GM18870 (cell line): ENCODE data around the gene PRDX3.
"Not testable (repeated sequence)": the region's sequence is repeated elsewhere in the genome, so short reads cannot be mapped to it uniquely, and the experiment has no call there.

Experiments used
- ATAC-seq: cut with Tn5 transposase; IDR thresholded peaks from one replicate; pipeline ENCODE4 v1.9.1; 2021; ENCODE audit warnings: moderate library complexity; ENCODE audit not compliant: unreplicated experiment

The PRDX3 gene

DNA sequence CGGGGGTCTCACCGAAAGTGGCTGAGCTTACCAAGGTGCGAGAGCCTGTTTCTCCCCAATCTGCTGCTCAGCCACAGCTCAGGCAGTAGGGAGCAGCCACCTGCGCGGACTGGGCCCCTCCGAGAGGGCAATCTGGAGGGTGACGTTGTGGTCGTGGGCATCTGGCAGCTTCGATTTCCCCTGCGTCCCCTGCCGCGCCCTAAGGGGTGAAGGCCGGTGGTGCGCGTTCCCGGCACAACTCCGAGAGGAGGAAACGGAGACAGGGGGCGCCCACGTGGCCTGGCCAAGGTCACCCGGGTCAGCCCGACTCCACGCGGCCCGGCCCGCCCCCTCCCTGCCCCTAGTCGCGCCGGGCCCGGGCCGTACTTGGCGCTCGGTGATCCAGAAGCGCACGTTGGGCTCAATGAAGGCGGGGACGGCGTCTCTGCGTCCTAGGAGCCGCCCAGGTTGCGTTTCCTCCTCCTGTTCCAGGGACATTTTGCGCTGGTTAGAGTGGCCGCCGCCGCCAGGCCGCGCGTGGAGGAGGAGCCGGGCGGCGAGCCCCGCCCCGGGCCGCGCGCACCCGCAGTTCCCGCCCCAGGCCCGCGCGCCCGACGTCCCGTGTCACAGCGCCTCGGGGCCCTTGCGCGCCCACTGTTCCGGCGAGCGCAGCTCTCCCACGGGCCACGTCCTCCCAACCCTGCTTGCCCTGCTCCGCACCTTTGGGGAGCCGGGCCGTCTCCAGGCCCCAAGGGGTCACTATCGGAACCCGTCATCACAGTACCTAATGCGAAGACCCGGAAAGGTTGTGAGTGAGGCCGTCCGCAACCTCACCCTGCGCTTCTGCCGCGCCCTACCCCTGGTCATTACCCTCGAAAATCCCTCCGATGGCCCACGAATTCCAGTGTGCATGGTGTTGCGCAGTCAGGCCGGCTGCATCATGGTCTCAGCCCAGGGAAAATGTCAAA, 13.2 kb downstream of the PRDX3 start, which contains the start of gene SFXN4:
Gene SFXN4, minus strand, starts transcription at position 544 of the 947 bp plus-strand sequence. Its CDS starts 67 bp downstream, at position 477.
- peak; percentile 75 for ATAC-seq

DNA sequence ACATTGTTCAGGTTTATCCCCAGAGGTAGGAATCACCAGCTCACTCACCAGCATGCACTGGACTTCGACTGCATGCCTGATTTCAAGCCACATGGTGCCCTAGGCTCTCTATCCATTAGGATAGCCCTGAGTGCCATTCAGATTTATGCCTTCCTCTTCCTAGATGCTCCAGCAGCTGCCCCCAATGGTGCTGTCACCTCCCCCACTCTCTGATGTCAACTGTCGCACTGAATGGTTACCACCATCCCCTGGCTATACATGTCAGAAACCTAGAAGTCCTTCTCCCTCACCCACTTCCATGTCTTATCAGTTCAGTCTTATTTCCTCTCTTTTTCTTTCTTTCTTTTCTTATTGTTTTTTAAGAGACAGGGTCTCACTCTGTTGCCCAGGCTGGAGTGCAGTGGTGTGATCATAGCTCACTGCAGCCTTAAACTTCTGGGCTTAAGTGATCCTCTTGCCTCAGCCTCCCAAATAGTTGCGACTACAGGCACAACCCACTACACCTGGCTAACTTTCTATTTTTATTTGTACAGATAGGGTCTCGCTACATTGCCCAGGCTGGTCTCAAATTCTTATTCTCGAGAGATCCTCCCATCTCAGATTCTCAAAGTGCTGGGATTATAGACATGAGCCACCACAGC, 16.0 kb downstream of the PRDX3 start:
- no peak for ATAC-seq

DNA sequence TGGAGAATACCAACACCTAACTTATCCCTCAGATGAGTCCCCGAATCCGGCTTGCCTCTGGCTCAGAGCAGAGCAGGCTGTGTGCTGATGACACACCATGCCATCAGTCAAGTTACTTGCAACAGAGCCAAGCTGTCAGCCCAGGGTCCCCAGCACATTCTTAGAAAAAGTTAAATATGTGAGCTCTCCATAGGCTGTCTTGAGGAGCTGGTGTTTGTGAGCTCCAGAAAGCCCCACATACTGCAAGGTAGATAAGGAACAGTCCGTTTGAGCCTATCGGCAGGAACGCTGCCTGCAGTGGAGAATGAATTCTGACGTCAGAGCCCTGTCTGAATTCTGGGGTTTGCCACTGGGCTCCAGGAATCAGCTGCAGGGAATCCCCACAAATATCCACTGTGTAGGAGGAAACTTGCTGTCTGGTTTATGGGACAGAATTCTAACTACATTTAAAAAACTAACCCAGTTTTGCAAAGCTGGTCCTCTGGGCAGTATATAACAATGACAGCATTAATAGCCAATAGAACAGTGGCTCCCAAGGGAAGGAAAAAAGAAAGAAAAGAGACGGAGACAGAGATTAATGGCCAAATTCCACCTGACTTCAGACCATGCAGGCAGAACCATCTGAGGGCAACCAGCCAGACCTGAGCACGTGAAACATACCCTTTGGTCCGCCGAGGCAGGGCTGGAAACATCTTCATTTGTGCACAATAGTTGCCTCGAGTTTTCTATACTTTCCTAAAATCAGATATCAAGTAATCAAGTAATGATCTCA, 16.7 kb downstream of the PRDX3 start:
- no peak for ATAC-seq

DNA sequence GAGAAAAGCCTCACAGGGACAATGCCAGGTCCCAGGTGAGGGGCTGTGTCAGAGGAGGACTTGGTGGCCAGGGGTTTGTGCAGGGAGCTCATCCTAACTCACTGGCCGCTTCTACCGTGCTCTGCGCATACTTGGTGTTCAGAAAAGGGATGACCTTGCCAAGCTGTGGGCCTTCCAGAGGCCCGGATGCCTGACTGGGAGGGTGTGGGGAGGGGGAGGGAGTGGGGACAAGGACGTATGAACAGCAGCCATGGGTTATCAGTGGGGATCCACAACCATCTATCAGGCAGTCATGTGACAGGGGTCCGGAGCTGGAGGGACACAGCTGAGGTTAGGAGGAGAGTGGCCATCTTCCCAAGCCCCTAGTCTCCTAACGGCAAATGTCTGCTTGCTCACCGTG, 19.3 kb downstream of the PRDX3 start:
- ATAC-seq: no peak

DNA sequence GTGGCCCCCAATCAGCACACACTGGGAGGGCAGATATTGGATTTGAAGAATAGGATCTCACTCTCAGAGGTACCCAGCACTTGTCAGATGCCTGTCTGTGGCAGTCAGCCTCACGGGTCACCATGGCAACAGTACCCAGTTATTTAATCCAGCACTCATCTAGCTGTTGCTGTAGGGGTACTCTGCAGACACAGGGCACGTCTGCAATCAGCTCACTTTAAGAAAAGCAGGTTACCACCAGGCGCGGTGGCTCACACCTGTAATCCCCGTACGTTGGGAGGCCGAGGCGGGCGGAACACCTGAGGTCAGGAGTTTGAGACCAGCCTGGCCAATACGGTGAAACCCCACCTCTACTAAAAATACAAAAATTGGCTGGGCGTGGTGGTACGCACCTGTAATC, 25.0 kb downstream of the PRDX3 start:
- ATAC-seq: no peak

DNA sequence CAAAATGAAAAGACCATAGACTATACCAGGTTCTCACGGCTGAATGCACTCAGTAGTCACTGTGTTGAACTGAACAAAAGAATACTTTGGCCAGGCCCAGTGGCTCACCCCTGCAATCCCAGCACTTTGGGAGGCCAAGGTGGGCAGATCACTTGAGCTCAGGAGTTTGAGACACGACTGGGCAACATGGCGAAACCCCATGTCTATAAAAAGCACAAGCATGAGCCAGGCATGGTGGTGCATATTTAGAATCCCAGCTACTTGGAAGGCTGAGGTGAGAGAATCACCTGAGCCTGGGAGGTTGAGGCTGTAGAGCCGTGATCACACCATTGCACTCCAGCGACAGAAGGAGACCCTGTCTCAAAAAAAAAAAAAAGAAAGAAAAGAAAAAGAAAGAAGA, 25.6 kb downstream of the PRDX3 start:
- no peak for ATAC-seq

DNA sequence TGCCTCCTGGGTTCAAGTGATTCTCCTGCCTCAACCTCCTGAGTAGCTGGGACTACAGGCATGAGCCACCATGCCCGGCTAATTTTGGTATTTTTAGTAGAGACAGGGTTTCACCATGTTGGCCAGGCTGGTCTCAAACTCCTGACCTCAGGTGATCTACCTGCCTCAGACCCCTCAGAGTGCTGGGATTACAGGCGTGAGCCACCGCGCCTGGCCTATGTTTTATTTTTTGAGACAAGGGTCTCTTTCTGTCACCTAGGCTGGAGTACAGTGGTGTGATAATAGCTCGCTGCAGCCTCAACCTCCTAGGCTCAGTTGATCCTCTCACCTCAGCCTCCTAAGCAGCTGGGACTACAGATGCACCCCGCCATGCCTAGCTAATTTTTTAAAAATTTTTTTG, 27.0 kb downstream of the PRDX3 start:
- ATAC-seq: not testable (repeated sequence)

DNA sequence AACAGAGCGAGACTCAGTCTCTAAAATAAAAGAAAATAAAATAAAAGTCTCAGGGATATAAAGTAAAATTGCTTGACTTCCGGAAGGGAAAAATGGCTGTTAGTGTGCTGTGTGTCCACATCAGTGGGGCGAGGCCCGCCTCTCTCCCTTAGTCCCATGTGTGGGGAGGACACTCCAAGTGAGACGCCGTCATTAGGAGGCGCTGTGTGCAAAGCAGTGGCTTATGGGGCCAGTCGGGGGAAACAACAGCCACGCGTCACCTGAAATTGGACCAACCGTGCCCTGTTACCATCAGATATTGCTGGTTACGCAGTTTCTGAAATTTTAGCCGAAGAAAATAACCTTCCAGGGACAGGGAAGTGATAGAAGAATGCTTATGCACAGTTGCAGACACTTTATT, 28.9 kb downstream of the PRDX3 start:
- ATAC-seq: no peak

DNA sequence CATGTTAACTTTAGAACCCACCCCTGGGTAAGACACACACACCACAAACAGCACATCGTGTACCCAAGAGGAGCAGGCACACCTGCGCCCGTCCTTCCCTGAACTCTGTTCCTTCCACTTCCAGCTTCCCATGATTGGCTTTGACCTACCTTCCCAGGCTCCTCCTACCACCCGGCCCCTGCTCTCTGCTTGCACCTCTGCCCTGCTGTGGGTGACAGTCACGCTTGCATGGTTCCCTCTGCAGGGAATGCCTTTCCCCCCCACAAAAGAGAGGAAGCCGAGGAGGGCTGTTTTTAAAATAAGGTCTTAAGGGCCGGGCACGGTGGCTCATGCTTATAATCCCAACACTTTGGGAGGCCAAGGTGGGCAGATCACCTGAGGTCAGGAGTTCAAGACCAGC, 29.5 kb downstream of the PRDX3 start:
- no peak for ATAC-seq

DNA sequence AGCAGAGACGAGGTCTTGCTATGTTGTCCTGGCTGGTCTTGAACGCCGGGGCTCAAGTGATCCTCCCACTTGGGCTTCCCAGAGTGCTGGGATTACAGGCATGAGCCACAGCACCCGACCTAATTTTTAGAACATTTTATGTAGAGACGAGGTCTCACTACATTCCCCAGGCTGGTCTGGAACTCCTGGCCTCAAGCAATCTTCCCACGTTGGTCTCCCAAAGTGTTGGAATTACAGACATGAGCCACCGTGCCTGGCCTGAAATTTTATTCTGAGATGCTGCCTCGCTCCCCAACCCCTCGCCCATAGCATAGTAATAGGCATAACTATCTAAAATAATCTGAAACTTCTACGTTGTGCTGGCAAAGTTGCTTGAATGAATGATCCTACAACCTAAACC, 35.0 kb downstream of the PRDX3 start:
- no peak for ATAC-seq

DNA sequence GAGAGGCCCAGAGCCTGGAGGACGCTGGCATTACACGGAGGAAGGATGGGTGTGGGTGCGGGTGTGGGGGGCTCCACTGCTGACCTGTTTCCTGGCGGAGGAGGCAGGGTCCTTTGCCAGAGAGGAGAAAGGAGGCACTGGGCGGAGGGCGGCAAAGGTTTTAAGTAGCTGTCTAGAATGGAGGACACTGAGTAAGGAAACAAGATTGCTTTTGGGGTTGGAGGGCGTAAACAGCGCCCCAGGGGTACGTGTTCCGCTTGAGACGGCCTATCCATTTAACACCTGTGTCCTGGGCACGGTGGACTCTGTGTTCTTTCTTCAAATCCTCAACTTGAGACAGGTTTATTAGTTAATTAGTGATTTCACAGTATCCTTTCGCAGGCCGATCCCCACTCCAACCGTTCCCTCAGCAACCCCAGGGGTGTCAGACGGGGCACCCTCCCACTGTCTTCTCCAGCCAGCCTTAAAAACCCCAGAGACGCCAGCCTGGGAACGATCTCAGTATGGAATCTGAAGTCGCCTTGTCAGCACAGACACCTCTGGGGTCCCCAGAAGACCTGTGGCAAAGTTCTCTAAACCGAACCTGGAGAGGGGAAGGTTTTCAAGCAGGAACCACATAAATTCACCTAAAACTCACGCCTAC, 37.9 kb downstream of the PRDX3 start:
- ATAC-seq: no peak

DNA sequence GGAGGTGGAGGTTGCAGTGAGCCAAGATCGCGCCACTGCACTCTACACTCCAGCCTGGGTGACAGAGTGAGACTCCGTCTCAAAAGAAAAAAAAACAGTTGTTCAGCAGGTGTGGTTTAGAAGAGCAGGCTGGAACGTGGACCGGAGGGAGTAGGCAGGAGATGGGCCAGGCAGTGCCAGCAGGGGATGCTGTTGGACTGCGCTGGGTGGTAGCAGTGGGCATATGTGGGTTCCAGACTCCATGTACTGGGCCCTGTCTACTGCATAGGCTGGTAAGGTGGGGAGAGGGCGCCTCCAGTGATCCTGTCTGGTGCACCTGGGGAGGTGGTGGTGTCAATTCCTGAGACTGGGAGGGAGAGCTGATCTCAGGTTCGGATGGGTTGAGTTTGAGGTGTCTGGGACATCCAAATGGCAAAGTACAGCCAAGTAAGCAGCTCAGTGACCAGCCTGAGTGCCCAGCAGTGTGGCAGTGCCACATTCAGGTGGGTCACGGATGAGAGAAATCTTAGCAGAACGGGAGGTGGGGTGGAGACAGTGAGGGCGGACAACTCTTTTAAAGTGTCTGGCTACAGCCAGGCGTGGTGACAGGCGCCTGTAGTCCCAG, 39.0 kb downstream of the PRDX3 start:
- no peak for ATAC-seq

DNA sequence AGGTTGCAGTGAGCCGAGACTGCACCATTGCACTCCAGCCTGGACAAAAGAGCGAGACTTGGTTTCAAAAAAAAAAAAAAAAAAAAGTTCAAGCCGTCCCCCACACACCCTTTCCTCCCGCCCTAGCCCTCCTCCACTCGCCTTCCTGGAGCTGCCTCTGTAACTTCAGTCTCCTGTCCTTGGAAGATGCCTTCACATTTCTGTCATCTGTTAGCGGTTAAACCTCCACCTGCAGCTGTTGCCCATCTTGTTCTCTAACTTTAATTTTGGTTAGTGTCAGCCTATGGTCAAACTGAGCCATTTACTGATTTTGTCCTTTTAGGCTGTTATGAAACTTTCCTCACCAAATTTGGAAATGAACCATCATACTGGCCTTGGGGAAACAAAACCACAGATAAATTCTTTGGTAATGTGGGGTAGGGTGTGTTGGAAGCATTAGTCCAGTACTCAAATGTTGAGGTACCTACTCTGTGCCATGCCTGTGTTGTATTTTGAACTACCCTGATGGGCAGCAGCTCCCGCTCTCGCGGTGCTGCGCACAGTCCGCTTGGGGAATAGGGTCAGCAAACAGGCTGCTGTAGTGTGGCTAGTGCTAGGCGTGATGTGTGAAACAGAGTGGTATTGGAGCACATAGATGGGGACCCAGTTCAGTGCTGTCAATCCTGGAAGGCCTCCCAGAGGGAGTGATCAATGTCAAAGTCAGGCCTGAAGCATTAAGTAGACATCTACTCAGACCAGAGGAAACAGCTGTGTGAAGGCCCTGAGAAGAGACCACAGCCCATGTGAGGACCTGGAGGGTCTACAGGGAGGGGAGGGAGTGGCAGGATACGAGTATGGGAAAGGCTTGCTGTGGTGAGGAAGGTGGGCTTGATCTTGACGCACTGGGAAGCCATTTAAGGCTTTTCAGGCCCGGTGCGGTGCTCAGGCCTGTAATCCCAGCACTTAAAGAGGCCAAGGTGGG, 40.0 kb downstream of the PRDX3 start:
- no peak for ATAC-seq

DNA sequence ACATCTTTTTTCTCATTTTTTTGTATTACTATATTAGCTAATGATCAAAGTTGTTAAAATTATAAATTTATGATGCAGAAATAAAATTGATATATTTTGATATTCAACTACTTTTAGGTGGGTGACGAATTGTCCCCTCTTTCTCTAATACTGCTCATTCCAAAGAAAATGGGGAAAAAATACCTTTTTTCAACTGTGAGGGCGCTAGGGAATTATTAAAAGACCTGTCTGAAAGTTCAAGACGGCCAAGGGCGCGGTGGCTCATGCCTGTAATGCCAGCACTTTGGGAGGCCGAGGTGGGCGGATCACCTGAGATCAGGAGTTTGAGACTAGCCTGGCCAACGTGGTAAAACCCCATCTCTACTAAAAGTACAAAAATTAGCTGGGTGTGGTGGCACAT, 40.7 kb downstream of the PRDX3 start:
- ATAC-seq: not testable (repeated sequence)

DNA sequence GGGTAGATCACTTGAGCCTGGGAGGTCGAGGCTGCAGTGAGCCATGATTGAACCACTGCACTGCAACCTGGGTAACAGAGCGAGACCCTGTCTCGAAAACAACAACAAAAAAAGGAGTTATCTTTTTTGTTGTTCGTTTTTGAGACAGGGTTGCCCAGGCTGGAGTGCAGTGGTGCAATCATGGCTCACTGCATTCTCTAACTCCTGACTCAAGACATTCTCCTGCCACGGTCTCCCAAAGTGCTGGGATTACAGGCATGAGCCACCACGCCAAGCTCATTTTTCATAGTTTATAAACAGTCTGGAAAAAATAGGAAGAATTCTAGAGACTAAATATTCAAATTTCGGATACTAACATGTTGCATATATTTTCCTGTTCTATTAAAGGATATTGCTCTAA, 42.5 kb downstream of the PRDX3 start:
- ATAC-seq: no peak

DNA sequence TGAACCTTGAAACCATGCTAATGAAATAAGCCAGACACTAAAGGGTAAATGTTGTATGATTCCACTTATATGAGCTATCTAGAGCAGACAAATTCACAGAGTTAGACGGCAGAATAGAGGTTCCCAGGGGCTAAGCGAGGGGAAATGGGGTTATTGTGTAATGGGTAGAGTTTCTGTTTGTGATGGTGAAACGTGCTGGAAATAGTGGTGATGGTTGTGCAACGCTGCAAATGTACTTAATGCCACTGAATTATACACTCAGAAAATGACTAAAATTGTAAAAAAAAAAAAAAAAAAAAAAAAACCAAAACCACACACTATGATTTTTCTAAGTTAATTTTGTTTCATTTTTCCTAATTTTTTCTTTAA, 43.1 kb downstream of the PRDX3 start:
- ATAC-seq: no peak

DNA sequence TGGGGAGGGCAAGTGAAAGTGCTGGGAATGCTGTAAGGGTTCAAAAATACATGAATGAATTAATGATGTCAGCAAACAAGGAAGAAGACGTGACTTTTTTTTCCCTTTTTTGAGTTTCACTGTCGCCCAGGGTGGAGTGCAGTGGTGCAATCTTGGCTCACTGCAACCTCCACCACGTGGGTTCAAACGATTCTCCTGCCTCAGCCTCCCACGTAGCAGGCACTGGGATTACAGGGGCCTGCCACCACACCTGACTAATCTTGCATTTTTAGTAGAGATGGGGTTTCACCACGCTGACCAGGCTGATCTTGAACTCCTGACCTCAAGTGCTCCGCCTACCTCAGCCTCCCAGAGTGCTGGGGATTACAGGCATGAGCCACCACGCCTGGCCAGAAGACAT, 44.7 kb downstream of the PRDX3 start:
- ATAC-seq: no peak

DNA sequence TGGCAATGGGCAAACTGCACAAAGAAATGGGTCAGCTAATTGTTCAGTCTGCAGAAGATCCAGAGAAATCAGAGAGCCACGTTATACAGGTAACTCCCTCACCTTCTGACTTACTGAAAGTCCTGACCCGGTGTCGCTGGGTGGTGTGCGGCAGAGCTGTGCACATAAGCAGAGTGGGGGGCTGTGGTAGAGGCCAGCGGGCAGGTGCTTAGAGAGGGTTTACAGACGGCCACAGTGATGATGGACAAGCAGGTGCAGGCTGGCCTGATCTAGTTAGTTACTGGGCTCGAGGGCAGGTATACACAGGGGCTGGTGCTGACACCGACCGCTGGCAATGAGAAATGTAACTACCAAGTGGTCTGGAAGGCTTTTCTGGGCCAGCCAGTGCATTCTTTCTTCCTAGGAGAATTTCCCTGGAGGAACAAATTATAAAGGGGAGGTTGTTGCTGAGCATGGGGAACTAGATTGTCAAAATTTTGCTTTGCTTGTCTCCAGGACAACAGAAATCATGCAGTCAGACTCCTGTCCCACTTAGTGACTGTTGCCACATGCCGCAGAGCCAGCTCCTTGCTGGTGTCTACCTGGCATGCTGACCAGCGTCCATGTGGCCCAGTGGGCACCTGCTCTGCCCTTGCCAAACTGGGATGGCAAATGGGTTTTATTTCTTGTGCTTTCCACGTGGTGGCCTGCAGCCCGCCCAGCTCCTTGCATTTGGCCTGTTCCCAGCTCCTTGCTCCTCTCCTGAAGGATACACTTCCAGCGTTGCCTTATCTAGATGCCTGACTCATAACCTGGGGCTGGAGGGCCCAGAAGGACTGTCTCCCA, 45.9 kb downstream of the PRDX3 start:
- ATAC-seq: no peak
